ENCODE measurements around the gene SLC24A3. TPM values are rescaled to one million over a fixed set of nuclear protein-coding genes. Genes with fewer than 3 reads are reported as not detected.
A peak's percentile ranks its signal among the peaks of the same experiment; 100 is the strongest.

SLC24A3 gene
- total and polyA plus RNA-seq, 2 donors from 2014 or later = 0.86 to 5.2 TPM

GRCh38 chr20:19456595-19457395 is 244.4 kb downstream of the SLC24A3 start:
- DNase-seq (peak in 3 of 5 donors; percentile 59 to 88 (median 85)), FAIRE-seq (no peak)
- Histone ChIP-seq H3K27ac (ENCODE audit: low read depth in 2 of 2, low read length in 2 of 2) (no peak overlapping the region), H3K9me3 (ENCODE audit: control insufficient read depth in 2 of 3, insufficient read depth in 1 of 3, low read length in 3 of 3) (no peaks in the 10 kb centered on the region), H3K4me3 (ENCODE audit: low read length in 3 of 3) (no peak overlapping the region), H3K27me3 (ENCODE audit: control insufficient read depth, insufficient read depth, low read length) (no peaks in the 10 kb centered on the region), H3K36me3 (ENCODE audit: control insufficient read depth in 2 of 3, insufficient read depth in 3 of 3, low read length in 3 of 3) (no peaks in the 10 kb centered on the region), H3K4me1 (ENCODE audit: control insufficient read depth in 2 of 3, insufficient read depth in 2 of 3, low read depth in 1 of 3, low read length in 3 of 3) (no peaks in the 10 kb centered on the region), H3K9ac (ENCODE audit: low read length in 3 of 3) (no peak overlapping the region)
- TF ChIP-seq, protein P1, sequence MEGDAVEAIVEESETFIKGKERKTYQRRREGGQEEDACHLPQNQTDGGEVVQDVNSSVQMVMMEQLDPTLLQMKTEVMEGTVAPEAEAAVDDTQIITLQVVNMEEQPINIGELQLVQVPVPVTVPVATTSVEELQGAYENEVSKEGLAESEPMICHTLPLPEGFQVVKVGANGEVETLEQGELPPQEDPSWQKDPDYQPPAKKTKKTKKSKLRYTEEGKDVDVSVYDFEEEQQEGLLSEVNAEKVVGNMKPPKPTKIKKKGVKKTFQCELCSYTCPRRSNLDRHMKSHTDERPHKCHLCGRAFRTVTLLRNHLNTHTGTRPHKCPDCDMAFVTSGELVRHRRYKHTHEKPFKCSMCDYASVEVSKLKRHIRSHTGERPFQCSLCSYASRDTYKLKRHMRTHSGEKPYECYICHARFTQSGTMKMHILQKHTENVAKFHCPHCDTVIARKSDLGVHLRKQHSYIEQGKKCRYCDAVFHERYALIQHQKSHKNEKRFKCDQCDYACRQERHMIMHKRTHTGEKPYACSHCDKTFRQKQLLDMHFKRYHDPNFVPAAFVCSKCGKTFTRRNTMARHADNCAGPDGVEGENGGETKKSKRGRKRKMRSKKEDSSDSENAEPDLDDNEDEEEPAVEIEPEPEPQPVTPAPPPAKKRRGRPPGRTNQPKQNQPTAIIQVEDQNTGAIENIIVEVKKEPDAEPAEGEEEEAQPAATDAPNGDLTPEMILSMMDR (IDR thresholded peaks at IDR 0.05; ENCODE audit: borderline replicate concordance, extremely low read depth, insufficient read depth) = no peak
- intact Hi-C loops (cut with DNase I) = no loop called here

GRCh38 chr20:19457611-19458010 is 245.2 kb downstream of the SLC24A3 start:
- H3K9ac ChIP-seq (ENCODE audit: low read length in 3 of 3) = no peak overlapping the region
- no peaks in the 10 kb centered on the region for H3K36me3 ChIP-seq (ENCODE audit: control insufficient read depth in 2 of 3, insufficient read depth in 3 of 3, low read length in 3 of 3)
- DNase-seq (peak in 2 of 5 donors; percentile 33 to 42), FAIRE-seq (no peak)
- H3K27me3 ChIP-seq (ENCODE audit: control insufficient read depth, insufficient read depth, low read length) = no peaks in the 10 kb centered on the region
- H3K9me3 ChIP-seq (ENCODE audit: control insufficient read depth in 2 of 3, insufficient read depth in 1 of 3, low read length in 3 of 3) = no peaks in the 10 kb centered on the region
- H3K4me1 ChIP-seq (ENCODE audit: control insufficient read depth in 2 of 3, insufficient read depth in 2 of 3, low read depth in 1 of 3, low read length in 3 of 3) = no peaks in the 10 kb centered on the region
- intact Hi-C loops (cut with DNase I) = no loop called here
- TF ChIP-seq, protein P1 (IDR thresholded peaks at IDR 0.05; ENCODE audit: borderline replicate concordance, extremely low read depth, insufficient read depth) = no peak
- H3K4me3 ChIP-seq (ENCODE audit: low read length in 3 of 3) = no peak overlapping the region
- no peak overlapping the region for H3K27ac ChIP-seq (ENCODE audit: low read depth in 2 of 2, low read length in 2 of 2)

DNA sequence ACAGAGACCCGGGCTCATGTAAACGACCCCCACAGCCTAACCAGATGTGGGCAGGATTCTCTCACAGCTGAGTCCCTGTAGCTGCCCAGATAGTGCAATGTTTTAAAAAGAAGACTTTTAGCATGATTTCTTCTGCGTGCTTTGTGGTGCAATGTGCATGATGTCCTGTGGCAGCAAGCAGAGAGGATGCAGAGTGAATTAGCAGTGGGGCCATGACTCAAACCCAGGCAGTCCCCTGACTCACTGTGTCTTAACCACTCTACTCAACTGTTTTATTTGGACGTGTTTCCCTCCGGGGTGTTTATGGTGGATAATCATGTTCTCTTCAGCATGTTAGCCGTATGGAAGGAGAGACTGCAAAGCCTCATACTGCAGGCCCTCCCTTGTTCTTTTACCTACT is 247.9 kb downstream of the SLC24A3 start:
- DNase-seq = no peak
- no peak overlapping the region for H3K9ac ChIP-seq (ENCODE audit: low read length in 3 of 3)
- intact Hi-C loops (cut with DNase I) = no loop called here
- no peak for FAIRE-seq
- no peak overlapping the region for H3K27ac ChIP-seq (ENCODE audit: low read depth in 2 of 2, low read length in 2 of 2)
- no peaks in the 10 kb centered on the region for H3K27me3 ChIP-seq (ENCODE audit: control insufficient read depth, insufficient read depth, low read length)
- no peaks in the 10 kb centered on the region for H3K9me3 ChIP-seq (ENCODE audit: control insufficient read depth in 2 of 3, insufficient read depth in 1 of 3, low read length in 3 of 3)
- no peaks in the 10 kb centered on the region for H3K36me3 ChIP-seq (ENCODE audit: control insufficient read depth in 2 of 3, insufficient read depth in 3 of 3, low read length in 3 of 3)
- TF ChIP-seq, protein P1 (IDR thresholded peaks at IDR 0.05; ENCODE audit: borderline replicate concordance, extremely low read depth, insufficient read depth) = no peak
- H3K4me3 ChIP-seq (ENCODE audit: low read length in 3 of 3) = no peak overlapping the region
- no peaks in the 10 kb centered on the region for H3K4me1 ChIP-seq (ENCODE audit: control insufficient read depth in 2 of 3, insufficient read depth in 2 of 3, low read depth in 1 of 3, low read length in 3 of 3)

All from kidney (tissue), 14 donors.